IPS-20b (cell line): ENCODE results near the gene PRLR.
"Not testable (repeated sequence)": the region's sequence is repeated elsewhere in the genome, so short reads cannot be mapped to it uniquely, and the experiment has no call there.

Experiments used
- H3K27ac ChIP-seq: one replicate; pipeline ENCODE4 v1.5.1; 2013; ENCODE audit warnings: low read length
- H3K27me3 ChIP-seq: 2 replicates; pipeline ENCODE4 v1.6.1; 2013; ENCODE audit warnings: mild to moderate bottlenecking, low read length, inconsistent platforms; ENCODE audit not compliant: insufficient read depth
- H3K36me3 ChIP-seq: 2 replicates; pipeline ENCODE4 v1.6.1; 2013; ENCODE audit warnings: low read depth, mild to moderate bottlenecking, inconsistent platforms, low read length, moderate library complexity; ENCODE audit not compliant: insufficient read depth
- H3K4me1 ChIP-seq: 2 replicates; pipeline ENCODE4 v1.6.1; 2013; ENCODE audit warnings: mild to moderate bottlenecking, control low read depth, inconsistent platforms, low read length, moderate library complexity; ENCODE audit not compliant: insufficient read depth
- H3K4me3 ChIP-seq: 2 replicates; pipeline ENCODE4 v1.5.1; 2013; ENCODE audit warnings: mild to moderate bottlenecking, low read length, inconsistent platforms
- H3K9ac ChIP-seq: 2 replicates; pipeline ENCODE4 v1.6.1; 2013; ENCODE audit warnings: low read depth, mild to moderate bottlenecking, inconsistent platforms, low read length, moderate library complexity
- H3K9me3 ChIP-seq: 2 replicates; pipeline ENCODE4 v1.6.1; 2013; ENCODE audit warnings: mild to moderate bottlenecking, low read depth, low read length, inconsistent platforms; ENCODE audit not compliant: insufficient read depth

PRLR gene

GRCh38 chr5:35246900-35247647 lies 16.8 kb upstream of the PRLR start:
- Histone ChIP-seq H3K36me3 (no peaks in the 10 kb centered on the region), H3K4me3 (no peak overlapping the region), H3K9me3 (peaks cover 4% of the 10 kb centered on the region; the same call in 1 of the 2 replicates), H3K27ac (no peak overlapping the region), H3K9ac (no peak overlapping the region), H3K27me3 (no peaks in the 10 kb centered on the region), H3K4me1 (peaks cover 4% of the 10 kb centered on the region; the same call in 1 of the 2 replicates)

DNA sequence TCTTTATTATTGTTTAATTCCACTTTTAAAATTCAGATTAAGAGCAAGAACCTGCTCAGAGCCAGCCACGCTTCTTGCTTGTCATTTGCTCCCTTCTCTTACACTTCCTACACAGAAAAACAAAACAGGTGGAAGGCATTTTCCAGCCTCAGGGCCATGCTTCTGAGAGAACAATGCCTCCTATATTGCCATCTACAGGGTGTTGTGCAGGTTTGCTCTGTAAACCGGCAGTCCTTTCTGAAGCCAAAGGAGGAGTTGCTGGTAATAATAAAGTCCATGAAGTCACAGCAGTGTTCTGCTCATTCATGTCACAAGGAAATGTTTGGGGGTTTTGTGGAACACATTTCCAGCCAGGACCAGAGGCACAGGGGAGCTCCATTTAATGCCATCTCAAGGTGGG lies 16.1 kb upstream of the PRLR start:
- Histone ChIP-seq H3K4me1 (peaks cover 4% of the 10 kb centered on the region; the same call in 1 of the 2 replicates), H3K9me3 (peaks cover 4% of the 10 kb centered on the region; the same call in 1 of the 2 replicates)

GRCh38 chr5:35245371-35245770 lies 15.1 kb upstream of the PRLR start:
- not testable (repeated sequence) for H3K4me1 ChIP-seq, H3K9ac ChIP-seq, H3K4me3 ChIP-seq, H3K27me3 ChIP-seq, H3K27ac ChIP-seq, H3K36me3 ChIP-seq, H3K9me3 ChIP-seq

More for the DNA sequence above, 16.1 kb upstream of the PRLR start:
- Histone ChIP-seq H3K9ac (no peak overlapping the region), H3K4me3 (no peak overlapping the region), H3K36me3 (no peaks in the 10 kb centered on the region), H3K27ac (no peak overlapping the region), H3K27me3 (no peaks in the 10 kb centered on the region)

GRCh38 chr5:35244171-35244570 lies 13.9 kb upstream of the PRLR start:
- H3K4me3 ChIP-seq = no peak overlapping the region
- no peaks in the 10 kb centered on the region for H3K27me3 ChIP-seq

DNA sequence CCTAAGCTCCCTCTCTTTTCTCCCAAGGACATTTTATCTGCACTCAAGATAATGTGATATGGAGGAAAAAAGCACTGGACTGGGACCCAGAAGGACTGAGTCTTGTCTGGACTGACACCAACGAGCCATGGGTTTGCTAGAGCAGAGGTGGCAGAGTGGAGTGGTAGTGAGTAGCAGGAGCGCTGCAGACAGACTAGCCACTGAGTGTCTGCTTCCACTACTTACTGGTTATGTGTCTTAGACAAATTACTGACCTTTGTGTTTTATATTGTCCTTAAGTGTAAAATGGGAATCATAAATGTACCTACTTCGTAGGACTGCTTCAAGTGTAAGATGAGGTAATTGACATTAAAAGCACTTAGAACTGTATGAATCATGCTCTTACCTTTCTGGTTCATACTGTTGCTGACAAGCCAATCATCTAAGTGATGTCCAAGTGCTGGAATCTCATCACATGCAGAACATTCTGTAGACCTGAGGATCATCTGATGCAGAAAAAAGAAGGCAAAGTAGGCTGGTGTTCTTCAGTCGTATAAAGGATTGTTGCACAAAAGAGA lies 12.5 kb upstream of the PRLR start:
- H3K9me3 ChIP-seq = no peaks in the 10 kb centered on the region
- peaks cover 7% of the 10 kb centered on the region; the same call in 1 of the 2 replicates for H3K4me1 ChIP-seq
- H3K4me3 ChIP-seq = no peak overlapping the region
- no peaks in the 10 kb centered on the region for H3K27me3 ChIP-seq
- no peak overlapping the region for H3K27ac ChIP-seq
- H3K9ac ChIP-seq = no peak overlapping the region
- H3K36me3 ChIP-seq = no peaks in the 10 kb centered on the region

More at GRCh38 chr5:35244171-35244570, 13.9 kb upstream of the PRLR start:
- Histone ChIP-seq H3K9me3 (peaks cover 4% of the 10 kb centered on the region; the same call in 1 of the 2 replicates), H3K36me3 (no peaks in the 10 kb centered on the region), H3K9ac (no peak overlapping the region), H3K27ac (no peak overlapping the region), H3K4me1 (peaks cover 8% of the 10 kb centered on the region; the same call in 1 of the 2 replicates)

GRCh38 chr5:35240892-35241291 lies 10.6 kb upstream of the PRLR start:
- H3K27me3 ChIP-seq = no peaks in the 10 kb centered on the region
- H3K9ac ChIP-seq = no peak overlapping the region
- no peaks in the 10 kb centered on the region for H3K9me3 ChIP-seq
- no peak overlapping the region for H3K27ac ChIP-seq
- no peaks in the 10 kb centered on the region for H3K36me3 ChIP-seq
- H3K4me1 ChIP-seq = 0 out of 2 replicates have a peak, but pooled peaks cover 4% of the 10 kb centered on the region
- no peak overlapping the region for H3K4me3 ChIP-seq

DNA sequence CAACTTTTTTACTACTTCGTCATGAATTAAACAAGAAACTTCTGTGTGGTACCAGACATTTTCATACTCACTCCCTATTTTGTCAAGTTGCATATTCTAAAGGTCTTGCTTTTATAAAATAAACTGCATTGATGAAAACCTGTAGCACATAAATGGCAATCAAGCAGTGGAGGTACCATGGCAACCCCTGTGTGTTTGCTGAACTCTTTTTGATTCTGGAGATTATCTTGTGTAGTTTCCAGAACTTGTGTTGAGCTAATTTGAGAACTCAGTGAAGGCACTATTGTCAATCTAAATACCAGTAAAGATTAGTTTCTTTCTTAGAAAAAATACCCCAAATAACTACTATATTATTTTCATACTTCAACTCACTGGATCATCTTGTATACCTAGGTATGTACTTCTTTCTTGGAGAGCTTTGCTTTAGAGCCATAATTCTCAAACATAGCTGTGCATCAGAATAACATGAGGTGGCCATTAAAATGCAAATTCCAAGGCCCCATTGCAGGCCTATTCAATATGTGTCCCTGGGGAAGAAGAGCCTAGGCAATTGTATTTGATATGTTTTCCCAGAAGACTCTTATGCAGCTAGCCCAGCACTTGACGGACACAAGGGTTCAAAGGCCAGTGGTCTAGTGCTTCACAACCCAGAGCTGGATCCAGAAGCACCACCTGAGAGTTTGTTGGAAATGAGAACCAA lies 9.8 kb upstream of the PRLR start:
- no peak overlapping the region for H3K27ac ChIP-seq
- H3K4me3 ChIP-seq = no peak overlapping the region
- no peak overlapping the region for H3K9ac ChIP-seq
- no peaks in the 10 kb centered on the region for H3K9me3 ChIP-seq
- H3K27me3 ChIP-seq = no peaks in the 10 kb centered on the region
- 0 out of 2 replicates have a peak, but pooled peaks cover 4% of the 10 kb centered on the region for H3K4me1 ChIP-seq
- H3K36me3 ChIP-seq = no peaks in the 10 kb centered on the region

GRCh38 chr5:35239476-35239875 lies 9.2 kb upstream of the PRLR start:
- Histone ChIP-seq H3K9me3 (no peaks in the 10 kb centered on the region), H3K4me3 (no peak overlapping the region), H3K36me3 (no peaks in the 10 kb centered on the region), H3K9ac (no peak overlapping the region), H3K27me3 (no peaks in the 10 kb centered on the region), H3K4me1 (0 out of 2 replicates have a peak, but pooled peaks cover 4% of the 10 kb centered on the region), H3K27ac (no peak overlapping the region)

DNA sequence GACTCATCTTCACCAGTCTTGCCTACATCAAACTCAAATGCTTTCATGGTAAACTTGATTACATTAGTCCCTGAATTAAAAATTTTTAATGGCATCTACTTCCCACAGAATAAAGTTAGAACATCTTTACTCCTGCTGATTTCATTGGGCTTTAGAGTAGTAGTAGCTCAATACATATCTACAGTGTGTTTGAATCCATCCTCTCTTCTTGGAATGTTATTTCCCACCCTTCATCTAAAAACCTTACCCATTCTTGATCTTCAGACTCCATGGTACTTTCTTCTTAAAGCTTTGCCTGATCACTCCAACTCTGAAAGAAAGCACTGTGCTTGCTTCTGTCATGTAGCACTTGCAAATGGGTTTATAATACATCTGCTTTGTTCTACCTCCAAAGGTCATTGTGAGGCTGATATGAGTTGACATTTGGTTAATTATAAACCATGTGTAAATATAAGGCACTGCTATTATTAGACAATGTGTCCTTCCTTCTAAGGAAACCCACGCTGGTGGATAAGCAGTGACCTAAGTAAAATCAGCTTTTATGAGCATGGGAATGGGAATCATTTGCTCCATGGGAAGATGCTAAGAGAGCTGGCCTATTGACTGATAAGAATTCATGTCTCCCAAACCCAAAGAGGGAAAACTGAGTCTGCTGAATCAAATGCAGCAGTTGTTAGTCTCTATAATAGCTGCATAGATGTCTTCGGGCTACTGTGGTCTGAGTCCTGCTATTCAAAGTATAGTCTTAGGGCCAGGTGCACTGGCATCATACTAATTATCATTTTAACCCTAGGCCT lies 7.5 kb upstream of the PRLR start:
- Histone ChIP-seq H3K27ac (no peak overlapping the region), H3K9me3 (no peaks in the 10 kb centered on the region), H3K9ac (no peak overlapping the region), H3K4me3 (no peak overlapping the region), H3K4me1 (0 out of 2 replicates have a peak, but pooled peaks cover 4% of the 10 kb centered on the region), H3K27me3 (no peaks in the 10 kb centered on the region), H3K36me3 (no peaks in the 10 kb centered on the region)

DNA sequence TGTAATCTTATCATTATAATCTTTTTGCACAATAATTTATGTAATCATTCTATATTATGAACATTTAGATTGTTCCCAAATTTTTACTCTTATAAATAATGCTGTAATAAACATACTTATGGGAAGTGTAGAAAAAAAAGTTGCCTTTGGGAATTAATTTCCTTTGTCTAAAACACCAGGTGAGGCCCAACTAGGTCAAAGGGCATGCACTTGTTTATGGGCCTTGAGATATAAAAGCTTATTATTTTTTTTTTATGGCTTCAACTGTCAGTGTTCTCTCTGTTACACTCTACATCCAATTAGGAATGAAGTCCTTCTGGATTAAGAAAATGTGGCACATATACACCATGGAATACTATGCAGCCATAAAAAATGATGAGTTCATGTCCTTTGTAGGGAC lies 6.5 kb upstream of the PRLR start:
- Histone ChIP-seq H3K9me3 (no peaks in the 10 kb centered on the region), H3K4me1 (0 out of 2 replicates have a peak, but pooled peaks cover 4% of the 10 kb centered on the region), H3K27me3 (no peaks in the 10 kb centered on the region), H3K9ac (no peak overlapping the region), H3K4me3 (no peak overlapping the region), H3K27ac (no peak overlapping the region), H3K36me3 (no peaks in the 10 kb centered on the region)

- Histone ChIP-seq H3K36me3 (no peaks in the 10 kb centered on the region), H3K4me3 (no peak overlapping the region), H3K9ac (no peak overlapping the region), H3K9me3 (no peaks in the 10 kb centered on the region), H3K27ac (no peak overlapping the region), H3K4me1 (peaks cover 4% of the 10 kb centered on the region; the same call in 1 of the 2 replicates), H3K27me3 (peaks cover 16% of the 10 kb centered on the region)
Observed at GRCh38 chr5:35233601-35234000, 3.3 kb upstream of the PRLR start.
